Duodenal mucosa (tissue), 2 donors: ENCODE data around the gene ARPC1B.

Experiments
- H3K27ac ChIP-seq: one replicate; pipeline ENCODE4 v1.7.0; 2013; ENCODE audit warnings: low read depth, low read length
- H3K27me3 ChIP-seq, 2 donors: one replicate each; pipeline ENCODE4 v1.7.0; 2013; ENCODE audit warnings: low read length in 2 of 2, control low read depth in 1 of 2; ENCODE audit not compliant: insufficient read depth in 2 of 2, control insufficient read depth in 1 of 2
- H3K36me3 ChIP-seq, 2 donors: one replicate each; pipeline ENCODE4 v1.7.0; 2013; ENCODE audit warnings: low read length in 2 of 2, control low read depth in 1 of 2; ENCODE audit not compliant: insufficient read depth in 2 of 2, control insufficient read depth in 1 of 2
- H3K4me1 ChIP-seq, 2 donors: one replicate each; pipeline ENCODE4 v1.7.0; 2013; ENCODE audit warnings: low read length in 2 of 2, control low read depth in 1 of 2; ENCODE audit not compliant: insufficient read depth in 2 of 2, control insufficient read depth in 1 of 2
- H3K4me3 ChIP-seq, 2 donors: one replicate each; pipeline ENCODE4 v1.7.0; 2013; ENCODE audit warnings: low read length in 2 of 2, low read depth in 1 of 2
- H3K9ac ChIP-seq, 2 donors: one replicate each; pipeline ENCODE4 v1.7.0; 2013; ENCODE audit warnings: low read length in 2 of 2, low read depth in 1 of 2
- H3K9me3 ChIP-seq, 2 donors: one replicate each; pipeline ENCODE4 v1.7.0; 2013; ENCODE audit warnings: low read length in 2 of 2, control low read depth in 1 of 2; ENCODE audit not compliant: control insufficient read depth in 1 of 2

ARPC1B gene

GRCh38 chr7:99397297-99397983, 22.9 kb downstream of the ARPC1B start:
- Histone ChIP-seq H3K4me1 (peaks cover 8 to 11% of the 10 kb centered on the region in 2 donors), H3K27ac (no peak overlapping the region), H3K27me3 (no peaks in the 10 kb centered on the region), H3K36me3 (peaks cover 52 to 83% of the 10 kb centered on the region in 2 donors), H3K9ac (no peak overlapping the region), H3K4me3 (no peak overlapping the region), H3K9me3 (no peaks in the 10 kb centered on the region)

DNA sequence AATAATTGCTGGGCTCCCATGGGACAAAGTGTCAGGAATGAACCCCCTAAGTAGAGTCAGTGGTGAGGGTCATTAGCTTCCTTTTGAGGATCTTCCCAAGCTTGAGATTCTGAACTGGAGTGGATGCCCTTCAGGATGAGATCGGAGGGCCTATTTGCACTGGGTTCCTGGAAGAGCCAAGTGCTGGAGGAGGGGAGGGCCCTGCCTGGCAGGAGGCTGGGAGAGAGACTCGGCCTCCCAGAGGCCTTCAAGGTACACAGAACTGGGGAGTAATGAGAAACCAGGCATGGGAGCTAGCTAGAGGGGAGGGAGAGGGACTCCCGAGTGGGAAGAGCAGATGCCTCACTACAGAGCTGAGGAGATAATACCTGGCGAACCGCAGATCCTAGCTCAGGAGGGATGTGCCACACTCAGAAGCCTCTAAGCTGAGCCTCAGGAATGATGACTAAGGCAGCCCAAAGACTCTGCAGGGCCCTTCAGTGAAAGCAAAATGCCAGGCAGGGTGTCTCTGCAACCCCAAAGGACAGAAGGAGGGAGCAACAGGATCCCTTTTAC, 24.4 kb downstream of the ARPC1B start:
- Histone ChIP-seq H3K4me3 (no peak overlapping the region), H3K27me3 (no peaks in the 10 kb centered on the region), H3K9me3 (no peaks in the 10 kb centered on the region), H3K4me1 (peaks cover 0 to 1% of the 10 kb centered on the region in 2 donors), H3K27ac (no peak overlapping the region), H3K9ac (no peak overlapping the region), H3K36me3 (peaks cover 52 to 91% of the 10 kb centered on the region in 2 donors)

DNA sequence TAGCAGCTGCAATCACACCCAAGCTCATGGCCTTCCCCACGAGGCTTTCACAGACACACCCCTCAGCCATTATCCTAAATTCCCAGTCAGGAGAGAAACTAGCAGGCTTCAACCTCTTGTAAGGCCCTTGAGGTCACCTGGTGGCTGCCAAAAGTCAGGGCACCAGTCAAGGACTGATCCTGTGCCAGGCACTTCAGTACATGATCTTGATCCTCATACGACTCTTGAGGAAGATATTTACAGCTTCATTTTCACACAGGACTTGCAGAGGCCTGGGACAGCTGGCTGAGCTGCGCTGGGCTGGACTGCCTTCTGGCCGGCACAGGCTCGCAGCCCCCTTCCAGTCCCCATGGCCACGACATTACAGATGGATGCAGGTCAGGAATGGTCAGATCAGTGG, 25.1 kb downstream of the ARPC1B start:
- Histone ChIP-seq H3K36me3 (peaks cover 54 to 92% of the 10 kb centered on the region in 2 donors), H3K27ac (no peak overlapping the region), H3K4me3 (no peak overlapping the region), H3K27me3 (no peaks in the 10 kb centered on the region), H3K9me3 (no peaks in the 10 kb centered on the region), H3K9ac (no peak overlapping the region), H3K4me1 (no peaks in the 10 kb centered on the region)

- Histone ChIP-seq H3K27ac (no peak overlapping the region), H3K9ac (no peak overlapping the region), H3K4me3 (no peak overlapping the region), H3K4me1 (peaks cover 16 to 18% of the 10 kb centered on the region in 2 donors), H3K27me3 (no peaks in the 10 kb centered on the region), H3K36me3 (peaks cover 31 to 64% of the 10 kb centered on the region in 2 donors), H3K9me3 (no peaks in the 10 kb centered on the region)
Observed at GRCh38 chr7:99402854-99403253, 28.3 kb downstream of the ARPC1B start.

- no peaks in the 10 kb centered on the region for H3K27me3 ChIP-seq
- H3K9me3 ChIP-seq: no peaks in the 10 kb centered on the region
- H3K9ac ChIP-seq: no peak overlapping the region
- no peak overlapping the region for H3K4me3 ChIP-seq
- no peak overlapping the region for H3K27ac ChIP-seq
- peaks cover 16 to 19% of the 10 kb centered on the region in 2 donors for H3K4me1 ChIP-seq
- peaks cover 26 to 55% of the 10 kb centered on the region in 2 donors for H3K36me3 ChIP-seq
Observed at GRCh38 chr7:99403764-99404163, 29.2 kb downstream of the ARPC1B start.

DNA sequence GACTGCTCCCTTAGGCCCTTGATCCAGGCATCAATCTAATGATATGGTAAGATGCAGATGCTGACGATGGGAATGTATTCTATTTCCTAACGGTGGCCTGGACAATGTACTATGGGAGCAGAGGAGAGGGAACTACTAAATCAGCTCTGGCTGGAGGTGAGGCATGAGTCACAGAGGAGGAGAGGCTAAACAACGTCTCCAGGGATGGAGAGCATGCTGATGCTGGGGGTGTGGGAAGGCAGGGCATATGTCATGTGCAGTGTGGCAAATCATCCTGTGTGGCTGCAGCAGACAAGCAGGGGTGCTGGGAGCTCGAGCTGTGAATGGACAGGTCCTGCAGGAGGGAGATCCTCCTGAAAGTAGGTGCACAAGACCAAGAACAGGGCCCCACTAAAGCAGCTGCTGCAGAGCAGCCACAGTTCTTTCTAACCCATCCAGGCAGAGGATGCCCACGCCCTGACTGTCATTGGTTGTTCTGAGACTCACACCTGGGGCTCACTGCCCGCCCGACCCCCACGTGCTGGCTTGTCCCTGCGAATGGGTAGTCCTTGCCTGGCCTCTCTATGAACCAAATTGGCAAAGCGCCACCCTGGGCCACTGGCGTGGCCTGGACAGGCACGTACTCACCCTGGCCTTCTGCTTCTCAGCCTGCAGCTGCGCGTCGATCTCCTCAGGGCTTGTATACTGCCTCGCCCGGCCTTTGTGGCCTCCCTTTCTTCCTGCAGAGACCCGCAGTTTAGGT, 29.9 kb downstream of the ARPC1B start:
- no peaks in the 10 kb centered on the region for H3K27me3 ChIP-seq
- peaks cover 26 to 49% of the 10 kb centered on the region in 2 donors for H3K36me3 ChIP-seq
- H3K4me3 ChIP-seq: no peak overlapping the region
- H3K4me1 ChIP-seq: peaks cover 16 to 20% of the 10 kb centered on the region in 2 donors
- H3K9ac ChIP-seq: no peak overlapping the region
- H3K27ac ChIP-seq: no peak overlapping the region
- no peaks in the 10 kb centered on the region for H3K9me3 ChIP-seq

DNA sequence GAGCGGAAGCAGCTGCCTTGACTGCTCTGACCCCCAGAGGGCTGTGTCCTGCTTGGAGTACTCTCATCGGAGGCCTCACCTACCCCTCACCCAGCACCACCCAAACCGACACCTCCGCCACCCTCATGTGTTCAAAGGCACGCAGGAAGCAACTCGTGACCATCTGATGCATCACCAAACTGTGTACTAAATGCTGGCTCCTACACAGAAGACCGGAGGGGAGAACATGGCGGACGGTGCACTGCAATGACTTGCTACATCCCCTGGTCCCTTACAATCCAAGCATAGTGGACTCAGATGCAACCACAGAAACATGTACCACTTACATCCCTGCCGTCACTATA, 30.4 kb downstream of the ARPC1B start:
- Histone ChIP-seq H3K27me3 (no peaks in the 10 kb centered on the region), H3K9ac (no peak overlapping the region), H3K4me3 (no peak overlapping the region), H3K27ac (no peak overlapping the region), H3K36me3 (peaks cover 21 to 44% of the 10 kb centered on the region in 2 donors), H3K9me3 (no peaks in the 10 kb centered on the region), H3K4me1 (peaks cover 20 to 26% of the 10 kb centered on the region in 2 donors)

DNA sequence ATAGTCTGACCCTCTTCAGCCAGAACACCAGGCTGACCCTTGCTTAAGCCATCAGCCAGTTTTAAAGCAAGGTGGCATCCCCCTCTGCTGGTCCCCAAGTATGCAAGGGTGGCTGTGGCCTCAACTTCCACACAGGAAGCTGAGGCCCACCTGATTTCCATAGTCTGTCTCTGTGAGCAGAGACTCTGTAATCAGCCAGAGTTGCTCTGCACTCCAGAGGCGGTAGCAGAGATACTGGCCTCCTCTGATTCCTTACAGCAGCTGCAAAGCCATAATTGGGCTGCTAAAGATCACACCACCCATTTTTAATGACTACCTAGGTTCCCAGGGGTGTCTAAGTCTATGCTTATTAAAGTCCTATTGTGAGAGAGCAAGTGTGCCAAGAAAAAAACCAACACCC, 32.0 kb downstream of the ARPC1B start:
- Histone ChIP-seq H3K36me3 (peaks cover 10 to 41% of the 10 kb centered on the region in 2 donors), H3K9ac (peak overlapping the region; percentile 38 to 94), H3K9me3 (no peaks in the 10 kb centered on the region), H3K27me3 (no peaks in the 10 kb centered on the region), H3K27ac (no peak overlapping the region), H3K4me3 (peak overlapping the region; percentile 28 to 96), H3K4me1 (peaks cover 27 to 34% of the 10 kb centered on the region in 2 donors)

DNA sequence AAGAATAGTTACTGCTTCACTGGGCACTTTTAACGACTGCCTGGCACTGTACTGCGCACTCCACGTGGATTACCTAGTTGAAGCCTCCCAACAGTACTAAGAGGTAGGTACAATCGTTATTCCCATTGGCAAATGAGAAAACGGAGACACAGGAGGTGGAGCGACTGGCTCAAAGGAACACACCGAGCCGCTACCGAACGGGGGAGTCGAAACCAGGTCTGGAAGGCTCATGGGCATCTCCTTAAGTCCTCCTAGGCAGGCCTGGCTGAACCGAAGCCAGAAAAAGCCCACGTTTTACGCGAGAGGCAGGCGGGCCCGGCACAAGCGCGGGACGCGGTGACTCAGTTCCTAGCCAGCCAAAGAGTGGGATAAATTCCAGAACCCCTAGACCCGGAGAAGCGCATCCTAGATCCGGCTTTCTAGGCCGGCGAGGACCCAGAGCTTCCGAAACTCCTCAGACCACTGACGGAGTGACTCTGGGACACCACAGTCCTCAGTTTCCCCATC, 33.4 kb downstream of the ARPC1B start:
- Histone ChIP-seq H3K9ac (peak overlapping the region; percentile 93 to 94), H3K4me1 (peaks cover 27 to 34% of the 10 kb centered on the region in 2 donors), H3K27ac (peak overlapping the region; percentile 99), H3K9me3 (no peaks in the 10 kb centered on the region), H3K4me3 (peak overlapping the region; percentile 91 to 96), H3K27me3 (no peaks in the 10 kb centered on the region), H3K36me3 (peaks cover 13 to 39% of the 10 kb centered on the region in 2 donors)
